Activated CD4-positive, alpha-beta T cell treated with anti-CD3 and anti-CD28 coated beads, Interleukin-2, amount 50 U/mL, for 24 hours (primary cell): ENCODE data around the gene RAP1GDS1.
"Not testable (repeated sequence)": the region's sequence is repeated elsewhere in the genome, so short reads cannot be mapped to it uniquely, and the experiment has no call there.

ENCODE experiments used
- DNase-seq, 2 donors: peaks; one replicate each; pipeline ENCODE4 v3.0.0-alpha.2; 2020; ENCODE audit warnings: low read depth in 1 of 2, low spot score in 1 of 2

RAP1GDS1 gene

GRCh38 chr4:98352396-98352795 lies 91.2 kb downstream of the RAP1GDS1 start:
- DNase-seq: no peak

DNA sequence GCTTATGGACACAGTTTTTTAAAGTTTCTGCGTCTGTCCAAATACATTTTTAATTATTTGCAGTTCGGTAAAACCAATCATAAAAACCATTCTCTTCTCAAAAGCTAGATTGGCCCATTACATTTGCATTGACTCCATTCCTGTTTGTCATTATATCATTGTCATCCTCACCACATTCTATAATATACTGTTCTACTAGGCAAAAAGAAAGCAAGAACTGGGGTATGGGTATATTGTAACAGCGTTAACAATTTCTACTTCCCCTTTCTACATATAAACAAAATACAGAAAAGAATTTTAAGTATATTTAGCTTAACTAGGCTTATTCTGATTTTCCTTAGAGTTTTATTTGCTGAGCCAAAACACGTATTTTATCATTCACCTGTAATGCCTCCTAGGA lies 91.8 kb downstream of the RAP1GDS1 start:
- DNase-seq: no peak

DNA sequence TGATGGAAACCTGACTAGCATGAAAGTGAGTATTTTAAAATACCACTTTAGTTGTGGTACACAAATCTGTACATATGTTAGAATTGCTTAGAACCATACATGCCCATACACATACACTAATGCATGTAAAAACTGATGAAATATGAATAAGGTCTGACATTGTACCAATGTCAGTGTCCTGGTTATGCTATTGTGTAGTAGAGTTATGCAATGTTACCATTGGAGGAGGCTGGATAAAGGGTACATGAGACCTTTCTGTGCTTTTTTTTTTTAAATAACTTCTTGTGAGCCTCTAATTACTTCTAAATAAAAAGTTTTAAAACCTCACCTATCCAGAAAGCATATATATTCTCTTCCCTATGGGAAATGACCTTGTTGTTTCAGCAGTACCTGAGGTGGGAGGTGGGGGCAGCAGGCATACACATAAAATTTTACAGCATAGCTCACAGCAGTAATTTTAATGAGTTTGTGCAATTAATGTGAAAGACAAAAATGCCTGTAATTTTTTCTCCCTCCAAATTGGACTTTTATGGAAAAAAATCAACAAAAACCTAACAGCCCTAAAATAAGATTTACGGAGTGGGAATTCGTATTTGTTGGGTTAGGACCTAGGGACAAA lies 97.6 kb downstream of the RAP1GDS1 start:
- no peak for DNase-seq

GRCh38 chr4:98359646-98360045 lies 98.5 kb downstream of the RAP1GDS1 start:
- DNase-seq: no peak

- no peak for DNase-seq
These were observed 102.2 kb downstream of the RAP1GDS1 start for GRCh38 chr4:98363431-98363830.

DNA sequence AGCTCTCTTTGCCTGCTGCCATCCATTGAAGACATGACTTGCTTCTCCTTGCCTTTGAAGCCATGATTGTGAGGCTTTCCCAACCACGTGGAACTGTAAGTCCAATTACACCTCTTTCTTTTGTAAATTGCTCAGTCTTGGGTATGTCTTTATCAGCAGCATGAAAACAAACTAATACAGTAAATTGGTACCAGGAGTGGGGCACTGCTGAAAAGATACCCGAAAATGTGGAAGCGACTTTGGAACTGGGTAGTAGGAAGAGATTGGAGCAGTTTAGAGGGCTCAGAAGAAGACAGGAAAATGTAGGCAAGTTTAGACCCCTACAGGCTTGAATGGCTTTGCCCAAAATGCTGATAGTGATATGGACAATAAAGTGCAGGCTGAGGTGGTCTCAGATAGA lies 105.1 kb downstream of the RAP1GDS1 start:
- DNase-seq: not testable (repeated sequence)

DNA sequence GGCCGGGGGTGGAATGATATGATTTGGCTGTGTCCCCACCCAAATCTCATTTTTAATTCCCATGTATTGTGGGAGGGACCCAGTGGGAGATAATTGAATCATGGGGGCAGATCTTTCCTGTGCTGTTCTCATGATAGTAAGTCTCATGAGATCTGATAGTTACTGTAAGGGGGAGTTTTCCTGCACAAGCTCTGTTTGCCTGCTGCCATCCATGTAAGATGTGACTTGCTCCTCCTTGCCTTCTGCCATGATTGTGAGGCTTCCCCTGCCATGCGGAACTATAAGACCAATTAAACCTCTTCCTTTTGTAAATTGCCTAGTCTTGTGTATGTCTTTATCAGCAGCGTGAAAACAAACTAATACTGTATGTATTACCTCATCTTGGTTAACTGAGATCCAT lies 106.8 kb downstream of the RAP1GDS1 start:
- not testable (repeated sequence) for DNase-seq

DNA sequence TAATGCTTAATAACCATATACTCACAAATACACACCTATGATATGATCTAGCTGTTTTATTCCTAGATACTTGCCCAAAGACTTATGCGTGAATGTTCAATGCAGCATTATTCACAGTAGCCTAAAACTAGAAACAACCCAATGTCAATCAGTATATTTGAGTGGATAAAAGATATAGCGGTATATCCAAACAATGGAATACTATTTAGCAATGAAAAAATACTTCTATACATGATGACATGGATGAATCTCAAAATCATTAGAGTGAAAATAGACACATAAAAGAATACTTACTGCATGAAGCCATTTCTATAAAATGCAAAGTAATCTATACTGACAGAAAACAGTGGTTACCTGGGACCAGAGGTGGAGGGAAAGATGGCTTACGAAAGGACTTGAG lies 108.1 kb downstream of the RAP1GDS1 start:
- no peak for DNase-seq

- DNase-seq: no peak
These were observed 113.5 kb downstream of the RAP1GDS1 start for GRCh38 chr4:98374643-98375042.

- DNase-seq: no peak
These were observed 116.4 kb downstream of the RAP1GDS1 start for GRCh38 chr4:98377559-98377958.

- DNase-seq: no peak
These were observed 120.1 kb downstream of the RAP1GDS1 start for GRCh38 chr4:98381306-98381705.

DNA sequence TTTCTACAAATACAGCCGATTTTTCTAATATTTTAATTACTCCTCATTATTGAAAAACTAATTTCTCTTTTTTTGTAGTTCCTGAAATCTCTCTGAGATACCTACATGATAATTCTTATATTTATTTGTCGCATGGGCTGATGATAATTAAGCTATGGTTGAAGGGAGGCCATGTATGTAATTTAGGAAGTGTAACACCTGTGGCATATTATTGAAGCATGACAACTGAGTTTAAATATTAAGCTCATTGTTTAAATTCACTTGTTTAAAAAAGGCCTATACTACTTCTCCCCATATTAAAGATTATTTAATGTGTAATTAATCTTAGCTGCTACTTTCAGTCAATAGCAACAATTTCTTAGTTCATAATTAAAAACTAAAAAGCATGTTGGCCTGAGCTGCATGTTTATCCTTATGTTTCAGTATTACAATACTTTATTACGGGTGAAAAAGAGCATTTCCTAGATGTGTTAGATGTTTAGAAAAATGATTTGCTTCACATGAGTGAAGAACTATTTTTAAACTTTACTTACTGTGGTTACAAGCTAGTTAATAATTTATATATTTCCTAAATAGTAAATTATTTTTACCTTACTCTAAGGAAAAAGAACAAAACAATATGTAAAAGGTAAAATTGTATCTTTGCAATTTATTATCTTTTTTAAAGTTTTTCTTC lies 122.4 kb downstream of the RAP1GDS1 start:
- no peak for DNase-seq

DNA sequence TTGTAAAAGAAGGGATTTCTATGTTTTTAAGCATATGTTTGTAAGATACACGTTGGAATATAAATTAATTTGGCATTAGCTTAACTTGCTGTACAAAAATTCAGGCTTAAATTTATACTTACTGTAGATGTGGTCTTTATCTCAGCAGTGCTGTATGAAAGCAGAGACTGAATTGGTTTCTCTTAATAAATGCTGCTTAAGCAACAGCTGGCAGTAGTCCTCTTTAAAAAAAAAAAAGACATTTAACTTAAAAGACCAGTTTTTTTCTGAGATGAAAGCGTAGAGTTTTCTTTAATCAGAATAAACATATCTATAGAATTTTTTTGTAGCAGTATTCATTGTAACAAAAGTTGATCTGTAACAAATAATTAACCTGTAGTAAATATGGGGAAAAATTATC lies 124.6 kb downstream of the RAP1GDS1 start:
- DNase-seq: no peak

DNA sequence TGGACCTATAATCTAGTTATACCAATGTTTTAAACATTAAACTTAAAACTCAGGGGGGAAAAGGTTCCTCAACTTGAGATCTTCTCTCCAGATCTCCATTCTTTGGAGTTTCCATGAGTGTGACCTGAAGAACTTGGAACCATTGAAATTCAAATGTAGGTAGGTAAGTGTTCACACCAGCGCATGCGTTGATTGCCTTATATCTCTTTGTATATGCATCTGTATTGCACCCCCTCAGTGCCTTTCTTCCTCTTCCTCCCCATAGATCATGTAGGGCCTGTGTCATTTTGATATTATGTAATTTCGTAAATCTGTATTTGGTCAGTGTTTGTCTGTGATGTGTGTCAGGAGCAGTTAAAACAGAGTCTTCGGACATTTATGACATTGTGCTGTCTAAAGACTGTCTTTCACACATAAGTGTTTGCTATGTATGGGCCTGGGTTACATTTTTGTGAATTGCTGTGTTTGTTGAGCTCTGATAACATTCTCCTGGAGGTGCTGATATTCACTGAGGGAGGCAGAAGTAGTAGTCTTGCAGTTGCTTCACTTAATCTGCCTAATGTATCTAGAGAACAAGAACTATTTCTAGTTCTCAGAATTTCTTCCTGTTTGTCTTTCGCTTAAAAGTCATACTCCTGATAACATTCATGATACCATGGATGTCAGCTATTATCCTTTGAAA lies 126.3 kb downstream of the RAP1GDS1 start:
- DNase-seq: no peak

DNA sequence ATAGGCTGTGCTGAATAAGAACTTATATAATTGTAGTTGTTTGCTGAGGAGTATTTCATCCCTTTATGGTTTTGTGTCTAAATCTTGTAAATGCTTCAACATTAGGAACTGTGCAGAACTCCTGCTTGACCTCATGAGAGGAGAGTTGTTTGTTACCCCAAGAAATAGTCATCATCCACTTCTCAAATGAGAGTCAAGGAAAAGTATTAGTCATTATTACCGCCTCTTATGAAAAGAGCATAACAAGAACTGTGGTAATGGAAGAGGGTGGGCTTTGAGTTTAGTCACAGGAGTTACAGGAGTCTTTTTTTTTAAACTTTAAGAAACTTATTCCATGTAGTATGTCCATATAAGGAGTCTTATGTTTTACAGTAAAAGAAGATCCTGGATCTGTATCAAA lies 132.9 kb downstream of the RAP1GDS1 start:
- no peak for DNase-seq

DNA sequence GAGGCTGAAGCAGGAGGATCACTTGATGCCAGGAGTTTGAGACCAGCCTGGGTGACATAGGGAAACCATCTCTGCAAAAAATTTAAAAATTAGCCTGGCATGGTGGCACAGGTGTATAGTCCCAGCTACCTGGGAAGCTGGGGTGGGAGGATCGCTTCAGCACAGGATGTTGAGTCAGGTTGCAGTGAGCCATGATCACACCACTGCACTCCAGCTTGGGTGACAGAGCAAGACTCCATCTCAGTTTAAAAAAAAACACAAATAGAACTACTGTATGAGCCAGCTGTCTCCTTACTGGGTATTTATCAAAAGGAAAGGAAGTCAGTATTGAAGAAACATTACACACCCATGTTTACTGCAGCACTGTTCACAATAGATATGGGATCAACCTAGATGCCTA lies 138.7 kb downstream of the RAP1GDS1 start:
- no peak for DNase-seq

DNA sequence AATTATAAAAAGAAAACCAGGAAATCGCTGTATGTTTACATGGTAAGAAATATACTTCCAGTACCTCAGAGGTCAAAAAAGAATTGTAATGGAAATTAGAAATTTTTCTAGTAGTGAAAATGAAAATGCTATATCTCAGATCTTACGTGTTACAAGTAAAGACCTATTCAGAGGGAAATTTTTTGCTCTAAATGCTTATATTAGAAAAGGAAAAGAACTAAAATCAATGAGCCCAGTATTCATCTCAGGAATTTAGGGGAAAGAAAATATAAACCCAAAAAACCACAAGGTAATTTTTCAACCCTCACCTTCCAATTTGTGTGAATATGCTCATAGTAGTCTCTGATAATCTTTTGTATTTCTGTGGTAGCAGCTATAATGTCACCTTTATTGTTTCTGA lies 145.6 kb downstream of the RAP1GDS1 start:
- DNase-seq: no peak

- no peak for DNase-seq
These were observed 150.5 kb downstream of the RAP1GDS1 start for GRCh38 chr4:98411731-98412130.

DNA sequence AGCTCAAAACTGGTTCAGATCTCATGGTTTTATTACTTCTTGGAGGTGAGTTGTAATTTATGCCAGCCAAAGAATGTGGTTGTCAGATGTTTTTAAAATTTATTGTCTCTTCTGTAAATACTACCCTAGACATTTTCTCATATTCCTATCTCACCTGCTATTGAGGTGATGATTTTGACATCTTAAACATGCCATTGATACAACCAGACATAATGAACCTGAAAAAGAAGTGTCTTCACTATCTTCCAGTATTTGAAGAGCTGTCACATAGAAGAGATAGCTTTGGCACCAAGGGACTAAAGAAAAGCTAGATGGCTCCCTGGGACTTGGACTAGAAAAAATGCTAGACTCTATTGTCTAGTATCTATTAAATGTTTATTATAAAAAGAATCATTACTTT lies 155.7 kb downstream of the RAP1GDS1 start:
- DNase-seq: no peak

GRCh38 chr4:98420151-98420550 lies 159.0 kb downstream of the RAP1GDS1 start:
- DNase-seq: not testable (repeated sequence)

- DNase-seq: no peak
These were observed 159.9 kb downstream of the RAP1GDS1 start for GRCh38 chr4:98421111-98421510.

- no peak for DNase-seq
These were observed 161.8 kb downstream of the RAP1GDS1 start for GRCh38 chr4:98423009-98423408.
